DND-41 (cell line): ENCODE measurements around the gene IFT20.

Experiments
- ATAC-seq: fragments of 200-7000 bp; cut with Tn5 transposase; 3 replicates; pipeline ENCODE4 v1.9.1; 2021; ENCODE audit warnings: low read depth; ENCODE audit not compliant: insufficient read depth
- DNase-seq: peaks from one replicate; pipeline ENCODE4 v3.0.0-alpha.2; 2020
- H2AFZ ChIP-seq: 2 replicates; pipeline ENCODE4 v1.6.0; 2012; ENCODE audit warnings: low read depth, low read length
- H3K27ac ChIP-seq: 2 replicates; pipeline ENCODE4 v1.5.1; 2012; ENCODE audit warnings: low read length, inconsistent platforms
- H3K27me3 ChIP-seq: fragments of 200-600 bp; sonication (generic); 2 replicates; pipeline ENCODE4 v1.6.0; 2012; ENCODE audit warnings: low read length, mild to moderate bottlenecking, inconsistent platforms; ENCODE audit not compliant: insufficient read depth, poor library complexity
- H3K36me3 ChIP-seq: 2 replicates; pipeline ENCODE4 v1.5.1; 2012; ENCODE audit warnings: low read length, inconsistent platforms; ENCODE audit not compliant: insufficient read depth
- H3K4me1 ChIP-seq: 2 replicates; pipeline ENCODE4 v1.5.1; 2012; ENCODE audit warnings: mild to moderate bottlenecking, low read length; ENCODE audit not compliant: insufficient read depth
- H3K4me2 ChIP-seq: 2 replicates; pipeline ENCODE4 v1.6.0; 2012; ENCODE audit warnings: mild to moderate bottlenecking, moderate library complexity, low read length, inconsistent platforms; ENCODE audit not compliant: insufficient read depth
- H3K4me3 ChIP-seq, 2 experiments: fragments of 200-600 bp in 1 of 2; shearing (Covaris generic) in 1 of 2; 2 replicates each; pipeline ENCODE4 v1.5.1; 2012 to 2016; ENCODE audit warnings: inconsistent platforms in 2 of 2, low read length in 2 of 2, mild to moderate bottlenecking in 2 of 2, low read depth in 1 of 2, moderate library complexity in 1 of 2
- H3K79me2 ChIP-seq: 2 replicates; pipeline ENCODE4 v1.6.0; 2012; ENCODE audit warnings: low read length, inconsistent platforms; ENCODE audit not compliant: insufficient read depth
- H3K9ac ChIP-seq: 2 replicates; pipeline ENCODE4 v1.6.0; 2012; ENCODE audit warnings: low read depth, mild to moderate bottlenecking, inconsistent platforms, low read length, moderate library complexity
- H3K9me3 ChIP-seq: 2 replicates; pipeline ENCODE4 v1.5.1; 2012; ENCODE audit warnings: low read length, moderate library complexity, mild to moderate bottlenecking, inconsistent platforms; ENCODE audit not compliant: insufficient read depth, severe bottlenecking
- H4K20me1 ChIP-seq: 2 replicates; pipeline ENCODE4 v1.6.0; 2012; ENCODE audit warnings: low read length; ENCODE audit not compliant: insufficient read depth
- EZH2 ChIP-seq: IDR thresholded peaks from 3 replicates; pipeline ENCODE4 v1.6.1; 2012; ENCODE audit warnings: borderline replicate concordance, low read depth, mild to moderate bottlenecking, moderate library complexity, low read length, inconsistent platforms; ENCODE audit not compliant: severe bottlenecking
- TF ChIP-seq, protein P1 (sequence below): IDR thresholded peaks from 2 replicates; pipeline ENCODE4 v1.5.1; 2012; ENCODE audit warnings: borderline replicate concordance, low read length, moderate library complexity, mild to moderate bottlenecking; ENCODE audit not compliant: poor library complexity, severe bottlenecking; ENCODE audit errors: extremely low read depth

IFT20 gene

DNA sequence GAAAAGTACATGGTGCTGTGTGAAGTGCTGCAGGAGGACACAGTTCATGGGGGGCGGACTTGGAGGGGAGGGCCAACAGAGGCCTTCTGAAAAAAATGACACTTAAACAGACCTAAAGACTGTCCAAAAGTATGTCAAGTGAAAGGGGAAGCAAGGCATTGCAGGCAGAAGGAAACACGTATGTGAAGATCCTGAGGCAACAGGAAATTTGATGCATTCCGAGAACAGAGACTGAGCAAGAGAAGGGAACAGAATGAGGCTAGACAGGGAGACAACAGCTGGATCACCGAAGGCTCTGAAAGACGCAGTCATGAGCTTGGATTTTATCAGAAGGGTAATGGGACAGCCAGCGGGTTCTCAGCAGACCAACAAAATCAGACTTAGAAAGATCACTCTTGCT, 1.1 kb downstream of the IFT20 start:
- H3K9me3 ChIP-seq, result no peaks in the 10 kb centered on the region
- DNase-seq (no peak), ATAC-seq (no peak)
- H3K27me3 ChIP-seq, result no peaks in the 10 kb centered on the region
- TF ChIP-seq, protein P1, sequence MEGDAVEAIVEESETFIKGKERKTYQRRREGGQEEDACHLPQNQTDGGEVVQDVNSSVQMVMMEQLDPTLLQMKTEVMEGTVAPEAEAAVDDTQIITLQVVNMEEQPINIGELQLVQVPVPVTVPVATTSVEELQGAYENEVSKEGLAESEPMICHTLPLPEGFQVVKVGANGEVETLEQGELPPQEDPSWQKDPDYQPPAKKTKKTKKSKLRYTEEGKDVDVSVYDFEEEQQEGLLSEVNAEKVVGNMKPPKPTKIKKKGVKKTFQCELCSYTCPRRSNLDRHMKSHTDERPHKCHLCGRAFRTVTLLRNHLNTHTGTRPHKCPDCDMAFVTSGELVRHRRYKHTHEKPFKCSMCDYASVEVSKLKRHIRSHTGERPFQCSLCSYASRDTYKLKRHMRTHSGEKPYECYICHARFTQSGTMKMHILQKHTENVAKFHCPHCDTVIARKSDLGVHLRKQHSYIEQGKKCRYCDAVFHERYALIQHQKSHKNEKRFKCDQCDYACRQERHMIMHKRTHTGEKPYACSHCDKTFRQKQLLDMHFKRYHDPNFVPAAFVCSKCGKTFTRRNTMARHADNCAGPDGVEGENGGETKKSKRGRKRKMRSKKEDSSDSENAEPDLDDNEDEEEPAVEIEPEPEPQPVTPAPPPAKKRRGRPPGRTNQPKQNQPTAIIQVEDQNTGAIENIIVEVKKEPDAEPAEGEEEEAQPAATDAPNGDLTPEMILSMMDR, result no peak
- TF ChIP-seq EZH2, result no peak
- peaks cover 45% of the 10 kb centered on the region for H3K4me1 ChIP-seq
- H2AFZ ChIP-seq, result no peak overlapping the region
- peaks cover 18% of the 10 kb centered on the region for H3K36me3 ChIP-seq
- H3K79me2 ChIP-seq, result peaks cover 57% of the 10 kb centered on the region
- H3K4me2 ChIP-seq, result peak overlapping the region; percentile 95
- peak overlapping the region; percentile 66 for H3K9ac ChIP-seq
- peak overlapping the region; percentile 80 to 91 for H3K4me3 ChIP-seq
- H4K20me1 ChIP-seq, result peaks cover 3% of the 10 kb centered on the region
- peak overlapping the region; percentile 54; the same call in 1 of the 2 replicates for H3K27ac ChIP-seq

DNA sequence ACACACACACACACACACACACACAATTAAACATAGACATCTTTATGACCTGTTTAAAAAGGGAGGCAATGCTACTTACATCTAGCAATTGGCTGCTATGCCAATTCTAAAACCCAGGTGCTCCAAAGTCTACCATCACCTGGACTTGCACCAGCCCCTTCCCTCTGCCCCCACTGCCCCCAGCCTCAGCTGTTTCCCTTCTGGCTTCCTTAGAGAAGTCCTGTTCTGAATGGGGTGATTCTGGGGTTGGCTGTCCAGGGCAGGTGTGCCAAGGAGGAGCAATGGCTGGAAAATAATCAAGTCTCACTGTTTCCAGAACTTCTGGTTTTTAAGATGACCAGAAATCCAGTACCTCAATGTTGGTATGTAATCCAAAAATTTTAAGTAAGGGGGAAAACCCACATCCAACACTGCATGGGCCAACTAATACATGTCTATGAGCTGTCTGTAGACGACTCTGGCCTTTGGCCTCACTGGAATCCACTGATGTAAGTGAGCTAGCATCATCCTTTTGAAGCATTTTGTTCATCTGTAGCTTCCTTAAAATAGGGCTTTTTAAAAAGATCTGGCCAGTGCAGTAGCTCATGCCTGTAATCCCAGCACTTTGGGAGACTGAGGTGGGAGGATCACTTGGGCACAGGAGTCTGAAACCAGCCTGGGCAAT, 2.1 kb downstream of the IFT20 start:
- H3K4me2 ChIP-seq, result no peak overlapping the region
- H3K9ac ChIP-seq, result no peak overlapping the region
- ATAC-seq (no peak), DNase-seq (no peak)
- TF ChIP-seq EZH2, result no peak
- TF ChIP-seq, protein P1, result no peak
- H2AFZ ChIP-seq, result no peak overlapping the region
- H3K4me3 ChIP-seq, result no peak overlapping the region
- no peaks in the 10 kb centered on the region for H3K9me3 ChIP-seq
- peaks cover 50% of the 10 kb centered on the region for H3K79me2 ChIP-seq
- peaks cover 5% of the 10 kb centered on the region for H4K20me1 ChIP-seq
- H3K27ac ChIP-seq, result no peak overlapping the region
- H3K4me1 ChIP-seq, result peaks cover 45% of the 10 kb centered on the region
- H3K36me3 ChIP-seq, result peaks cover 26% of the 10 kb centered on the region
- H3K27me3 ChIP-seq, result no peaks in the 10 kb centered on the region

DNA sequence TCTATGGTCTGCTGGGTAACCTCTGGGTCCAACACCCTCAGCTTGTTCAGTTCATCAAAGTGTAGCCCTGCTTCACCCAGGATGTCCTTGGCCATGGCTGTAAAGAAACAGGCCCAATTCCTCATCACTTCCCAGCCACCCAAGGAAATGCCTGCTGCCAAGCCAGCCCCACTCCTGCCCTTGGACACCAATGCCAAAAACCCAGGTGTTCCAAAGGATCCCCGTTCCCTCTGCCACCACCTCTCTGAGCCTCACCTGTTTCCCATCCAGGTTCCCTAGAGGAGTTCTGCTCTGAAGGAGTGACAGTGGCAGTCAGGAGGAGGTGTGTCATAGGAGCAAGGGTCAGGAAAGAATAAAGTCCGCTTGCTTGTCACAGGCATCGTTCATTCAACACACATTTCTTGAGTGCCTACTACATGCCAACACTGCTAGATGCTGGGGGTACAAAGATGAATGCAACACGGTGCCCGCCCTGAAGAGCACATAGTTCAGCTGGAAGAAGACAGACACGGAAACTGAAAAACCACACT, 3.3 kb downstream of the IFT20 start:
- H3K4me2 ChIP-seq, result 0 out of 2 replicates have a peak overlapping the region, but pooled peaks have one; percentile 3
- no peak overlapping the region for H2AFZ ChIP-seq
- H3K36me3 ChIP-seq, result peaks cover 39% of the 10 kb centered on the region
- DNase-seq (no peak), ATAC-seq (no peak)
- H3K27ac ChIP-seq, result no peak overlapping the region
- peaks cover 7% of the 10 kb centered on the region for H4K20me1 ChIP-seq
- no peak overlapping the region for H3K4me3 ChIP-seq
- H3K79me2 ChIP-seq, result peaks cover 41% of the 10 kb centered on the region
- H3K9ac ChIP-seq, result no peak overlapping the region
- H3K4me1 ChIP-seq, result peaks cover 33% of the 10 kb centered on the region
- TF ChIP-seq, protein P1, result no peak
- no peak for TF ChIP-seq EZH2
- H3K9me3 ChIP-seq, result no peaks in the 10 kb centered on the region
- H3K27me3 ChIP-seq, result no peaks in the 10 kb centered on the region
